ENCODE results near the gene VGLL3.
"Not testable (repeated sequence)": the region's sequence is repeated elsewhere in the genome, so short reads cannot be mapped to it uniquely, and the experiment has no call there.

Gene VGLL3

DNA sequence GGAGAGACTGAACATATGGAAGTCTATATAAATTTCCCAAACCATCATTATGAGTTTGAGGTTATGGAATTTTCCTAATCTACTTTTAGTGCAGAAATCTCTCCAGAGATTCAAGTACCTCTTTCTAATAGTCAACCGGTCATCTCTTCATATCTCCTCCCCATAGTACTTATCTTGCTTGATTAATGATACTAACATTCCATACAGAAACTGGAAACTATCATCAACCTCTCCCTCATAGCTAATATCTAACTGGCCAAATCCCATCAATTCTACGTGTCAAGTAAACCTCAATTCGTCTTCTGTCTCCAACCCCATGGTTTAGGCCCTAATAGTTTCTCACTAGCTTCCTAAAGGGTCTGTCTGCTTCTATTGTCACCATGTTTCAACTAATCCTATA, 44.4 kb upstream of the VGLL3 start:
- TF ChIP-seq, protein P1, sequence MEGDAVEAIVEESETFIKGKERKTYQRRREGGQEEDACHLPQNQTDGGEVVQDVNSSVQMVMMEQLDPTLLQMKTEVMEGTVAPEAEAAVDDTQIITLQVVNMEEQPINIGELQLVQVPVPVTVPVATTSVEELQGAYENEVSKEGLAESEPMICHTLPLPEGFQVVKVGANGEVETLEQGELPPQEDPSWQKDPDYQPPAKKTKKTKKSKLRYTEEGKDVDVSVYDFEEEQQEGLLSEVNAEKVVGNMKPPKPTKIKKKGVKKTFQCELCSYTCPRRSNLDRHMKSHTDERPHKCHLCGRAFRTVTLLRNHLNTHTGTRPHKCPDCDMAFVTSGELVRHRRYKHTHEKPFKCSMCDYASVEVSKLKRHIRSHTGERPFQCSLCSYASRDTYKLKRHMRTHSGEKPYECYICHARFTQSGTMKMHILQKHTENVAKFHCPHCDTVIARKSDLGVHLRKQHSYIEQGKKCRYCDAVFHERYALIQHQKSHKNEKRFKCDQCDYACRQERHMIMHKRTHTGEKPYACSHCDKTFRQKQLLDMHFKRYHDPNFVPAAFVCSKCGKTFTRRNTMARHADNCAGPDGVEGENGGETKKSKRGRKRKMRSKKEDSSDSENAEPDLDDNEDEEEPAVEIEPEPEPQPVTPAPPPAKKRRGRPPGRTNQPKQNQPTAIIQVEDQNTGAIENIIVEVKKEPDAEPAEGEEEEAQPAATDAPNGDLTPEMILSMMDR (IDR thresholded peaks at IDR 0.05; ENCODE audit: low read depth, low read length, poor library complexity, severe bottlenecking): no peak
- TF ChIP-seq EZH2phosphoT487 (IDR thresholded peaks at IDR 0.05; ENCODE audit: borderline replicate concordance, low read length): no peak
- H3K79me2 ChIP-seq (ENCODE audit: control insufficient read depth, low read length): no peaks in the 10 kb centered on the region
- H3K4me1 ChIP-seq (ENCODE audit: control insufficient read depth, low read length): no peaks in the 10 kb centered on the region

DNA sequence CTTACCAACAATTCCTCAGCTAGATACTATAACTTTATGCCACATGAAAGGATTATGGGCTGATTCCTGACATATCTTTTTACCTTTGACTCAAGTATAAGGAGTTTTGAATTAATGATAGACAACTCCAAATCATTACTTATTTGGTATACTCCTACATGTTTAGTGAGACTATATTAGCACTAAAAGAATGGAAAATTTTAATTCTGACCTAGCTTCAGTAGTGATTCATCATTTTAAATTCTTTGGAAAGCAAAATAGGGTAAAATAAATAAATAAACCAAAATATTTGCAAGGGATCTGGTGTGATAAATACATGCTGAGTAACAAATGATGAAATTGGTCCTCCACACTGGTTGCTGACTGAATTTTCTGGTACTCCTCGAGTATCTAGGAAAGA, 42.3 kb upstream of the VGLL3 start:
- no peak for TF ChIP-seq EZH2phosphoT487 (IDR thresholded peaks at IDR 0.05; ENCODE audit: borderline replicate concordance, low read length)
- TF ChIP-seq, protein P1 (IDR thresholded peaks at IDR 0.05; ENCODE audit: low read depth, low read length, poor library complexity, severe bottlenecking): no peak
- Histone ChIP-seq H3K27me3 (ENCODE audit: control insufficient read depth, low read length) (no peaks in the 10 kb centered on the region), H3K79me2 (ENCODE audit: control insufficient read depth, low read length) (no peaks in the 10 kb centered on the region), H4K20me1 (ENCODE audit: control insufficient read depth, insufficient read depth, low read depth, low read length) (no peaks in the 10 kb centered on the region), H3K27ac (ENCODE audit: low read depth, low read length) (no peak overlapping the region), H3K9me2 (replicated peaks; ENCODE audit: control insufficient read depth, low read length) (no peaks in the 10 kb centered on the region), H3K4me3 (ENCODE audit: low read length) (no peak overlapping the region), H3K36me3 (ENCODE audit: control insufficient read depth, low read length) (no peaks in the 10 kb centered on the region), H3K4me1 (ENCODE audit: control insufficient read depth, low read length) (no peaks in the 10 kb centered on the region), H3K4me2 (ENCODE audit: low read length) (no peak overlapping the region), H3F3A (ENCODE audit: control insufficient read depth, insufficient read depth) (no peaks in the 10 kb centered on the region), H3K9me3 (ENCODE audit: control insufficient read depth, insufficient read depth, low read length) (no peaks in the 10 kb centered on the region)

More for the DNA sequence above, 44.4 kb upstream of the VGLL3 start:
- Histone ChIP-seq H3K4me2 (ENCODE audit: low read length) (no peak overlapping the region), H4K20me1 (ENCODE audit: control insufficient read depth, insufficient read depth, low read depth, low read length) (no peaks in the 10 kb centered on the region), H3K36me3 (ENCODE audit: control insufficient read depth, low read length) (no peaks in the 10 kb centered on the region), H3K4me3 (ENCODE audit: low read length) (no peak overlapping the region), H3K9me2 (replicated peaks; ENCODE audit: control insufficient read depth, low read length) (no peaks in the 10 kb centered on the region), H3K9me3 (ENCODE audit: control insufficient read depth, insufficient read depth, low read length) (no peaks in the 10 kb centered on the region), H3K27ac (ENCODE audit: low read depth, low read length) (no peak overlapping the region), H3K27me3 (ENCODE audit: control insufficient read depth, low read length) (no peaks in the 10 kb centered on the region), H3F3A (ENCODE audit: control insufficient read depth, insufficient read depth) (no peaks in the 10 kb centered on the region)

DNA sequence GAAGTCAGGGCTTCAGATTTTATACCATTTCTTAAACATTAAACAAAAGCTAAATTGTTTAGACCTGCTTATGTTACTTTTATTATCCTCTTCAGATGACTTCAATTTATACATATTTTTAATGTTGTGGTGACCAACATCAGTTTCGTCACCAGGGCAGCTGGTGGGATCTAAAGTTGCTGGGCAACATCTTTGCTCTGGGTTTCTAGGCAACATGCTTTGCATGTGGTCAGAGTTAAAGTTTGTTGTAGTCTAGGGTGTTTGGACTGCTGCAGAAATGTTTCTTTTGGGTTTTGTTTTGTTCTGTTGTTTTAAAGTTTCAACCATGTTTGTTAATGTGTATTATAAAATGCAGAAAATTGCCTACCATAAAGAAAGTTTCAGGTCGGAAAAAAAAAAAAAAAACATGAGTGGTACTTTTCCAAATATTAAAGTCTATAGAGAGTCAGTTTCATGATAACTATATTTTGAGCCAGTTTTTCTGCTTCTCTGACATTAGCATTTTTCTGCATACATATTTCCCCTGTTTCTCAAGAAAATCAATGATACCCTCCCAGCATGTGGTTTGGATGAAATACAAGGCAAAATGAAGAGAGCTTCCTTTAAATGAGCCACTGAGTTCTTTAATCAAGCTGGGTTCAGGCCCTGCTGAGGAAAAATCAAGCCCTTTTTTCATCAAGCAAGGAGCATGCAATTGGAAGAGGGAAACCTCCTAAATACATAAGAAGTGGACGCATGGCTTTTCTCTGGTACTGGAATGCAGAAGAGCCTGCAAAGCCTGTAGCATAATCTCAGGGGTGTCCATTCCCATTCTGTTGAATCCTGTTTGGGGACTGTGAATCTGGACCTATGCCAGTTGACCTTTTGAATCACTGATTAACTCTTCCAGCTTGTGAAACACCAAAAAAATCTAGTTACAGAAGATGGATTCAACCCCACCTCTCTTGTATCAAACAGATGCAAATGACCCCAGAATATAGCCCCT, 35.0 kb upstream of the VGLL3 start:
- H3K27ac ChIP-seq (ENCODE audit: low read depth, low read length): no peak overlapping the region
- H3K4me3 ChIP-seq (ENCODE audit: low read length): no peak overlapping the region
- no peaks in the 10 kb centered on the region for H3K79me2 ChIP-seq (ENCODE audit: control insufficient read depth, low read length)
- H3K4me1 ChIP-seq (ENCODE audit: control insufficient read depth, low read length): no peaks in the 10 kb centered on the region
- no peak for TF ChIP-seq EZH2phosphoT487 (IDR thresholded peaks at IDR 0.05; ENCODE audit: borderline replicate concordance, low read length)
- TF ChIP-seq, protein P1 (IDR thresholded peaks at IDR 0.05; ENCODE audit: low read depth, low read length, poor library complexity, severe bottlenecking): no peak
- no peak overlapping the region for H3K4me2 ChIP-seq (ENCODE audit: low read length)
- no peaks in the 10 kb centered on the region for H4K20me1 ChIP-seq (ENCODE audit: control insufficient read depth, insufficient read depth, low read depth, low read length)
- H3K9me2 ChIP-seq (replicated peaks; ENCODE audit: control insufficient read depth, low read length): no peaks in the 10 kb centered on the region; the same call in 1 of the 2 replicates
- H3K36me3 ChIP-seq (ENCODE audit: control insufficient read depth, low read length): no peaks in the 10 kb centered on the region
- H3K9me3 ChIP-seq (ENCODE audit: control insufficient read depth, insufficient read depth, low read length): no peaks in the 10 kb centered on the region
- H3F3A ChIP-seq (ENCODE audit: control insufficient read depth, insufficient read depth): no peaks in the 10 kb centered on the region
- no peaks in the 10 kb centered on the region for H3K27me3 ChIP-seq (ENCODE audit: control insufficient read depth, low read length)

DNA sequence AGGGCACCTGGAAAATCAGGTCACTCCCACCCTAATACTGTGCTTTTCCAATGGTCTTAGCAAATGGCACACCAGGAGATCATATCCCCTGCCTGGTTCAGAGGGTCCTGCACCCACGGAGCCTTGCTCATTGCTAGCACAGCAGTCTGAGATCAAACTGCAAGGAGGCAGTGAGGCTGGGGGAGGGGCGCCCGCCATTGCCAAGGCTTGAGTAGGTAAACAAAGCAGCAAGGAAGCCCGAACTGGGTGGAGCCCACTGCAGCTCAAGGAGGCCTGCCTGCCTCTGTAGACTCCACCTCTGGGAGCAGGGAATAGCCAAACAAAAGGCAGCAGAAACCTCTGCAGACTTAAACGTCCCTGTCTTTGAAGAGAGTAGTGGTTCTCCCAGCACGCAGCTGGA, 26.4 kb upstream of the VGLL3 start:
- H4K20me1 ChIP-seq (ENCODE audit: control insufficient read depth, insufficient read depth, low read depth, low read length); H3K79me2 ChIP-seq (ENCODE audit: control insufficient read depth, low read length); H3K36me3 ChIP-seq (ENCODE audit: control insufficient read depth, low read length); H3K27me3 ChIP-seq (ENCODE audit: control insufficient read depth, low read length); H3K4me3 ChIP-seq (ENCODE audit: low read length); H3F3A ChIP-seq (ENCODE audit: control insufficient read depth, insufficient read depth); H3K4me2 ChIP-seq (ENCODE audit: low read length); H3K9me3 ChIP-seq (ENCODE audit: control insufficient read depth, insufficient read depth, low read length); H3K27ac ChIP-seq (ENCODE audit: low read depth, low read length); H3K9me2 ChIP-seq (replicated peaks; ENCODE audit: control insufficient read depth, low read length); H3K4me1 ChIP-seq (ENCODE audit: control insufficient read depth, low read length): not testable (repeated sequence)
